Nephron progenitor cell (in vitro differentiated cells): ENCODE measurements around the gene PATJ.

ENCODE experiments used
- DNase-seq: peaks from one replicate; pipeline ENCODE4 v3.0.0; 2021
- H3K27ac Mint-ChIP-seq: 2 replicates; pipeline ENCODE4 v1.8.0; 2021; ENCODE audit warnings: mild to moderate bottlenecking, moderate library complexity, mixed read lengths
- H3K27me3 Mint-ChIP-seq: 2 replicates; pipeline ENCODE4 v1.8.0; 2021; ENCODE audit warnings: mild to moderate bottlenecking, low read depth, mixed read lengths; ENCODE audit not compliant: poor library complexity
- H3K36me3 Mint-ChIP-seq: 2 replicates; pipeline ENCODE4 v1.8.0; 2021; ENCODE audit warnings: low read depth, mixed read lengths
- H3K4me1 Mint-ChIP-seq: 2 replicates; pipeline ENCODE4 v1.8.0; 2021; ENCODE audit warnings: mixed read lengths
- H3K4me3 Mint-ChIP-seq: 2 replicates; pipeline ENCODE4 v1.8.0; 2021; ENCODE audit warnings: mild to moderate bottlenecking, moderate library complexity, mixed read lengths
- H3K9me3 Mint-ChIP-seq: 2 replicates; pipeline ENCODE4 v1.8.0; 2021; ENCODE audit warnings: mild to moderate bottlenecking, moderate library complexity, mixed read lengths
- CTCF ChIP-seq: fragments of 200-600 bp; sonication (generic); IDR thresholded peaks from 2 replicates; pipeline ENCODE4 v1.5.0; 2021; ENCODE audit warnings: antibody characterized with exemption

PATJ gene

GRCh38 chr1:62196086-62196690 is 453.9 kb downstream of the PATJ start:
- Mint-ChIP-seq H3K9me3 (peaks cover 20% of the 10 kb centered on the region), H3K27me3 (peaks cover 65% of the 10 kb centered on the region), H3K27ac (no peak overlapping the region), H3K4me3 (peak overlapping the region; percentile 80), H3K4me1 (peaks cover 33% of the 10 kb centered on the region), H3K36me3 (no peaks in the 10 kb centered on the region)
- TF ChIP-seq CTCF: no peak
- no peak for DNase-seq

DNA sequence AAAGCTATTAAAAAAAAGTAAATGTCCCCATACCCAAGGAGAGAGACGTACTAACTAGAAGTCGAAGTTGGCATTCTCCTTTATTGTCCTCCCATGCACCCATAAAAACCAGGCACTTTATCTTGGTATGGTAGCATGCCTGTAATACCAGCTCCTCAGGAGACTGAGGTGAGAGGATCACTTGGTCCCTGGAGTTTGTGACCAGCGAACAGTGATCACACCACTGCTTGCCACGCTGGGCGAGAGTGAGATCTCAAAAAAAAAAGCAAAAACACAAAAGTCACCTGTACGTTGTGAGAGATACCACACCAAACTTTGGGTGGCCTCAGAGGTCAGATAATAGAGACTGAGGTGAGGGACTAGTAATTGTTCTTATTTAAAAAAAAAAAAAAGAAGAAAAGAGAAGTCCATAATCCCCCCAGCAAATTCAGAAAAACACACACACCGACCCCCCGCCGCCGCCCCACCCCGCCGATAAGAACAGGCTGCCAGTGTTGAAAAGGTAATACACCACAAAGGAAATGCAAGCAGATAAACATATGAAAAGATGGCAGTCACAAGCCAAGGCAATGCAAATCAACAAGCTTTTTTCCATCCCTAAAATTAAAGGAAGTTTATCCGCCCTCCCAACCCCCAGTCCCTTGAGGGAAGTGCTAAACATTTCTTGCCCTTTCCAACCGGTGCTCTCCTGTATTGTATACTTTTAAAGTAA is 455.9 kb downstream of the PATJ start:
- H3K9me3 Mint-ChIP-seq: peaks cover 19% of the 10 kb centered on the region
- no peak for DNase-seq
- no peaks in the 10 kb centered on the region for H3K36me3 Mint-ChIP-seq
- H3K4me3 Mint-ChIP-seq: peak overlapping the region; percentile 60
- no peak for TF ChIP-seq CTCF
- H3K27ac Mint-ChIP-seq: no peak overlapping the region
- H3K27me3 Mint-ChIP-seq: peaks cover 61% of the 10 kb centered on the region
- peaks cover 28% of the 10 kb centered on the region for H3K4me1 Mint-ChIP-seq

- Mint-ChIP-seq H3K9me3 (peaks cover 15% of the 10 kb centered on the region), H3K4me3 (peak overlapping the region; percentile 60), H3K27me3 (peaks cover 56% of the 10 kb centered on the region), H3K36me3 (no peaks in the 10 kb centered on the region), H3K4me1 (peaks cover 28% of the 10 kb centered on the region), H3K27ac (no peak overlapping the region)
- no peak for TF ChIP-seq CTCF
- peak; percentile 8 for DNase-seq
Observed at GRCh38 chr1:62198781-62199125, 456.5 kb downstream of the PATJ start.

DNA sequence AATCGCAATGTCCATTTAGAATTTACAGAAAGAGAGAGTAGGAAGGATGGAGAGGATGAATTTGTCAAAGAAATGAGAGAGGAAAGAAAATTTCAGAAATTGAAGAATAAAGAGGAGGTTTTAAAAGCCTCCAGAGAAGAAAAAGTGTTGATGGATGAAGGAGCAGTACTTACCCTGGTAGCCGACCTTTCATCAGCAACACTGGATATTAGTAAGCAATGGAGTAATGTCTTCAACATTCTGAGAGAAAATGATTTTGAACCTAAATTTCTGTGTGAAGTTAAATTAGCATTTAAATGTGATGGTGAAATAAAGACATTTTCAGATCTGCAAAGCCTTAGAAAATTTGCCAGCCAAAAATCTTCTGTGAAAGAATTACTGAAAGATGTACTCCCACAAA is 464.9 kb downstream of the PATJ start:
- peaks cover 59% of the 10 kb centered on the region for H3K36me3 Mint-ChIP-seq
- peaks cover 57% of the 10 kb centered on the region for H3K9me3 Mint-ChIP-seq
- H3K4me3 Mint-ChIP-seq: no peak overlapping the region
- H3K4me1 Mint-ChIP-seq: no peaks in the 10 kb centered on the region
- TF ChIP-seq CTCF: no peak
- no peak overlapping the region for H3K27ac Mint-ChIP-seq
- no peaks in the 10 kb centered on the region for H3K27me3 Mint-ChIP-seq
- no peak for DNase-seq

GRCh38 chr1:62208087-62208486 is 465.8 kb downstream of the PATJ start:
- H3K4me3 Mint-ChIP-seq: no peak overlapping the region
- peaks cover 59% of the 10 kb centered on the region for H3K36me3 Mint-ChIP-seq
- H3K27me3 Mint-ChIP-seq: no peaks in the 10 kb centered on the region
- no peak for DNase-seq
- no peaks in the 10 kb centered on the region for H3K4me1 Mint-ChIP-seq
- TF ChIP-seq CTCF: no peak
- H3K27ac Mint-ChIP-seq: no peak overlapping the region
- peaks cover 61% of the 10 kb centered on the region for H3K9me3 Mint-ChIP-seq

DNA sequence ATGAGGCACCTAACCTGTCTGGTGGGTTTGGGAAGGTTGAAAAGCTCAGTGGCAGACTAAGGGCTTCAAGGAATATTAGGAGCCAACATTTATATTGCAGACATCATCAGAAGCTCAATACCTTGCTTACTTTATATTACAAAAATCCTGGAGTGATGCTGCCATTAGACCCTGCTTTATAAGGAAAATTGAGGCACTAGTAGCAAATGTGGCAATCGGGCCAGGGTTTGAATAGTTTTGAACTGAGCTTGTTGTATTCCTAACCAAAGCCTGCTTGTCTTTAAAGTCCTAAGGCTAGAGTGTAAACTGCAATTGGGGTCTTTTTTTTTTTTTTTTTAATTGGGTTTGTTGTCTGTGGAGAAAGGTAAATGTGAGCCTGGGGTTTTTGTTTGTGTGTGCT is 466.7 kb downstream of the PATJ start:
- TF ChIP-seq CTCF: no peak
- H3K27me3 Mint-ChIP-seq: no peaks in the 10 kb centered on the region
- peaks cover 61% of the 10 kb centered on the region for H3K9me3 Mint-ChIP-seq
- no peak overlapping the region for H3K4me3 Mint-ChIP-seq
- H3K36me3 Mint-ChIP-seq: peaks cover 58% of the 10 kb centered on the region
- no peak overlapping the region for H3K27ac Mint-ChIP-seq
- H3K4me1 Mint-ChIP-seq: no peaks in the 10 kb centered on the region
- DNase-seq: no peak
